HG03280 (cell line): ENCODE data around the gene KCNQ1OT1.

Source experiments
- ATAC-seq: cut with Tn5 transposase; IDR thresholded peaks from one replicate; pipeline ENCODE4 v1.9.1; 2021; ENCODE audit warnings: mild to moderate bottlenecking, moderate library complexity; ENCODE audit not compliant: unreplicated experiment

The KCNQ1OT1 gene

DNA sequence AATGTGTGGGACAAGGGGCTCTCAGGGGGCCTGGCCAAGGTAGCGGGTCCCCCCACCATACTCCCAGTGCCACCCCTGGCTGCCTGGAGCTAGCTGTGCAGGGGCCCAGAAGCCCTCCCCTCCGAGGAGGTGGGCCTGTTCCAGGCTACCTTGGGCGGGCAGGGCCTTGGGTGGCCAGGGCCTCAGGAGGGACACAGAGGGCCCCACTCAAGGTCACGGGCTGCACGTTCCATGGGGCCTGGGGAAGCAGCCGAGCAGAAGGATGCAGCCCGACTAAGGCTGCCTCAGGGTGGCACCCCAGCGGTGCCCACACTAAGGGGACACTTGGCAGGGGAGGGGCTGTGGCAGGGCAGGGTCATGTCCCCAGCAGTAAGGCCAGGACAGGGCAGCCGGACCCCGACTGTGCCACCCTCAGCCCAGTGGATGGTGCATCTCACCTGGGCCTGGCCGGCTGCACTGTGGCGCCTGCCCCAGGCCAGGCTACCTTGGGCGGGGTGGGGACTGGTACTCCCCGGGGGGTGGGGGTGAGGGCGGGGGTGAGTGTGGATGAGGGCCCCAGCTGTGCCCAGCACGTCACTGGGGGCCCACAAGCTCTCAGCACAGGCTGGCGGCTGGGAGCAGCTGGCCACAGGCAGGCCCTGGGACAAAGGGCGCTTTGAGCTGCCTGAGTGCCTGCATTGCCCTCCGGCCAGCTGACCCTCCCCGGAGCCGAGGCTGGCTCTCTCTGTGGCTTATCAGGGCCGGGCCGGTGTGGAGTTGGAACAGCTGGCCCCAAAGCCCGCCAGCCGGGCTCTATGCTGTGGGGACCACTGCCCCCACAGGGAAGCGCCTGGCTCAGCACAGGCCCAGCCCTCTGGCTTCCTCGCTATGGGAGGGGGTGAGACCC, 137.9 kb downstream of the KCNQ1OT1 start:
- no peak for ATAC-seq

DNA sequence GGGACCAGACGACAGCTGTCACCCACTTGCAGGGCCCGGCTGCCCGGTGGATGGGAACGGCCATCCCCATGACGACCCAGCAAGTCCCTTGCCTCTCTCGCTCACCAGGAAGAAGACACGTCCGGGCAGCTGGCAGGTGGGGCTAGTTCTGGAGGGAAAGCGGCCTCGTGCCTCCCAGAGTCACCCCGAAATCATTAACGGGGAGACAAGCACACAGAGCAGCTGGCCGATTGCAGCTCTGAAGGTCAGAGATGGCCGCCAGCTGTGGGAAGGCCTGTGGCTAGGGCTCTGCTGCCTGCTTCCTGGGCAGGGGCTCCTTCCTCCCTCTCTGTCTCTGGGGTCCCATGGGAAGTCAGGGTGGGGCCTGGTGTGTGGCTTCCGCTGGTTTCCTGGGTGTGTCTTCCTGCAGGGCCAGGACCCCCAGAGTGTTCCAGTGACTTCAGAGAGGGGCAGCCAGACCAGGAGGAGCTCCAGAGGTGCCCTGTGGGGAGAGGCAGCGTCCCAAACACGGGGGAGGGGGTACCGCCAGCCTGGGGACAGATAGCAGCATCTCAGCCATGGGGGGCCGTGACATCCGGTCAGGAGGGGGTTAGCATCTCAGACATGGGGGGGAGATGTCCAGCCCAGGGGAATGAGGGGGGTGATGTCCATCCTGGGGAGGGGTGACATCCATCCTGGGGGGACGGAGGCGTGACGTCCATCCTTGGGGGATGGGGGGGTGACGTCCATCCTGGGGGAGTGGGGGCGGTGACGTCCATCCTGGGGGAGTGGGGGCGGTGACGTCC, 140.1 kb downstream of the KCNQ1OT1 start:
- no peak for ATAC-seq

GRCh38 chr11:2558861-2559526, 140.8 kb downstream of the KCNQ1OT1 start:
- ATAC-seq = no peak

- ATAC-seq = no peak
Measured at GRCh38 chr11:2558397-2558796, 141.4 kb downstream of the KCNQ1OT1 start.
